Measurements from ENCODE around the gene BMP7. TPM values are rescaled to one million over a fixed set of nuclear protein-coding genes. Genes with fewer than 3 reads are reported as not detected.

The BMP7 gene
- total RNA-seq, 4 donors from 2014 or later: 19.2 to 39.2 (median 28.2) TPM

DNA sequence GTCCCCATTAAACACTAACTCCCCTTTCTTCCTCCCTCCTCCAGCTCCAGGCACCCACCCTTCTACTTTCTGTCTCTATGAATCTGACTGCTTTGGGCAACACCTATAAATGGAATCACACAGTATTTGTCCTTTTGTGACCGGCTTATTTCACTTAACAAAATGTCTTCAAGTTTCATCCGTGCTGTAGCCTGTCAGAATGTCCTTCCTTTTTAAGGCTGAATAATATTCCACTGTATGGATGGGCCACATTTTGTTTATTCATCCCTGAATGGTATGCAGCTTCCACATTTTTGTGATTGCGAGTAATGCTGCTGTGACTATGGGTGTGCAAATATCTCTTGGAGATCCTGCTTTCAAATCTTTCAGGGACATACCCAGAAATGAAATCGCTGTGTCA lies 28.4 kb downstream of the BMP7 start:
- TF ChIP-seq CTCF (IDR thresholded peaks at IDR 0.05) (no peak), EP300 (IDR thresholded peaks at IDR 0.05) (no peak), POLR2A (IDR thresholded peaks at IDR 0.05) (no peak), POLR2AphosphoS5 (IDR thresholded peaks at IDR 0.05) (no peak)
- H3K27ac ChIP-seq: no peak overlapping the region
- H3K27me3 ChIP-seq: peaks cover 11% of the 10 kb centered on the region
- H3K4me1 ChIP-seq: peaks cover 9% of the 10 kb centered on the region
- H3K36me3 ChIP-seq: no peaks in the 10 kb centered on the region
- no peak overlapping the region for H3K4me3 ChIP-seq
- DNase-seq (ENCODE audit: low spot score in 2 of 2): no peak
- 96% methylated on average over 4 of the region's 4 CpGs for WGBS
- no peaks in the 10 kb centered on the region for H3K9me3 ChIP-seq

GRCh38 chr20:57237585-57237953 lies 28.9 kb downstream of the BMP7 start:
- Histone ChIP-seq H3K4me3 (no peak overlapping the region), H3K9me3 (no peaks in the 10 kb centered on the region), H3K27ac (no peak overlapping the region), H3K4me1 (peaks cover 4% of the 10 kb centered on the region), H3K36me3 (no peaks in the 10 kb centered on the region), H3K27me3 (peaks cover 12% of the 10 kb centered on the region)
- WGBS: 83% methylated on average over 3 of the region's 3 CpGs
- TF ChIP-seq POLR2A (IDR thresholded peaks at IDR 0.05): no peak
- TF ChIP-seq EP300 (IDR thresholded peaks at IDR 0.05): no peak
- no peak for TF ChIP-seq POLR2AphosphoS5 (IDR thresholded peaks at IDR 0.05)
- no peak for TF ChIP-seq CTCF (IDR thresholded peaks at IDR 0.05)
- no peak for DNase-seq (ENCODE audit: low spot score in 2 of 2)

DNA sequence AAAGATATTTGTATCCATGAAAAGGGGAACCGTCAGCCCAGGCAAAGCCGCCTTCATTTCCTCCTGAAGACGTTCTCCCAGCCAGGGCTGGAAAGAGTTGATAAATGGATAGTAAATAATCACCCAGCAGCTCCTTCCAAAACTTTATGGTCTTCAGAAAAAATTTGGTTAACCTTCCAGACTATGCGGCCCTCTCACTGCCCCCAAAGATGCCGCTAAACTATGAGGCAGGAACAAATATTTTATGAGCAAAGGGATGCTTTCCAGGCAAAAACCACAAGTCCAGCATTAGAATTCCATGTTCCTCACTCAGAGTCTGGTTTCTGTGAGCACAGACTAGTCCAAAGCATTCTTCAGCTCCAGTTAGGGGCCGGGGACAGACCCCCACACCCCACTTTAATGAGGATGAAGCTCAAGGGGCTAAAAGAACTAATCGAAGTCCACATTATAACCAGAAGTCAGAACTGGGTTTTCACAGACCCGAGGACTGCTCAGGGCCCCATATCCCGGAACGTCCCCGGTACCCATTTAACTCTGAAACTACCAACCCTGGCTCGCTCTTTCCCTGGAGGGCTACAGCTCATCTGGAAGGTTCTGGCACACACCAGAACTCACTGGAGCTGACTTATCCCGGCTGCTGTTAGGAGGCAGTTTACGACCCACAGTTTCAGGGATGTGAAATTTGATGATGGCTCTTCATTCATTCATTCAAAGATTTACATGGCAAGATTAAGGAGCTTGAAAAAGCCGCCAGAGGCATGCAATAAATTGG lies 29.4 kb downstream of the BMP7 start:
- Histone ChIP-seq H3K36me3 (no peaks in the 10 kb centered on the region), H3K27me3 (peaks cover 12% of the 10 kb centered on the region), H3K4me3 (no peak overlapping the region), H3K27ac (no peak overlapping the region), H3K4me1 (no peaks in the 10 kb centered on the region), H3K9me3 (no peaks in the 10 kb centered on the region)
- TF ChIP-seq EP300 (IDR thresholded peaks at IDR 0.05) (no peak), CTCF (IDR thresholded peaks at IDR 0.05) (no peak), POLR2AphosphoS5 (IDR thresholded peaks at IDR 0.05) (no peak), POLR2A (IDR thresholded peaks at IDR 0.05) (no peak)
- no peak for DNase-seq (ENCODE audit: low spot score in 2 of 2)
- 68% methylated on average over 15 of the region's 15 CpGs for WGBS

- no peaks in the 10 kb centered on the region for H3K4me1 ChIP-seq
- DNase-seq (ENCODE audit: low spot score in 2 of 2): no peak
Observed at GRCh38 chr20:57234556-57235251, 31.7 kb downstream of the BMP7 start.

More at GRCh38 chr20:57234556-57235251, 31.7 kb downstream of the BMP7 start:
- Histone ChIP-seq H3K9me3 (no peaks in the 10 kb centered on the region), H3K36me3 (no peaks in the 10 kb centered on the region), H3K27ac (no peak overlapping the region), H3K27me3 (peaks cover 12% of the 10 kb centered on the region), H3K4me3 (no peak overlapping the region)
- TF ChIP-seq POLR2AphosphoS5 (IDR thresholded peaks at IDR 0.05): no peak
- TF ChIP-seq CTCF (IDR thresholded peaks at IDR 0.05): no peak
- TF ChIP-seq POLR2A (IDR thresholded peaks at IDR 0.05): no peak
- TF ChIP-seq EP300 (IDR thresholded peaks at IDR 0.05): no peak
- WGBS: 74% methylated on average over 11 of the region's 11 CpGs
